ENCODE results near the gene EPB41L3. TPM values are rescaled to one million over a fixed set of nuclear protein-coding genes. Genes with fewer than 3 reads are reported as not detected.

The EPB41L3 gene
- total RNA-seq, 1 experiment from 2014 or later: 16.1 TPM

GRCh38 chr18:5518899-5519371, 24.9 kb downstream of the EPB41L3 start:
- Histone ChIP-seq H2BK15ac (ENCODE audit: low read depth, low read length) (no peak overlapping the region), H4K91ac (ENCODE audit: insufficient read length, low read depth, low read length) (no peak overlapping the region), H4K5ac (ENCODE audit: insufficient read length, low read depth, low read length) (no peak overlapping the region), H2AFZ (ENCODE audit: low read length) (no peak overlapping the region), H3K4ac (ENCODE audit: low read depth, low read length) (no peak overlapping the region), H3K79me2 (ENCODE audit: insufficient read depth, low read length) (no peaks in the 10 kb centered on the region), H3K9ac (ENCODE audit: extremely low read depth, insufficient read length, low read length) (no peak overlapping the region), H3K4me1 (ENCODE audit: insufficient read depth, low read length) (no peaks in the 10 kb centered on the region), H2BK120ac (ENCODE audit: low read depth, low read length, poor library complexity, severe bottlenecking) (no peak overlapping the region), H3K27me3 (ENCODE audit: insufficient read depth, low read length) (no peaks in the 10 kb centered on the region), H3K79me1 (ENCODE audit: insufficient read depth, low read depth, low read length, poor library complexity, severe bottlenecking) (no peaks in the 10 kb centered on the region), H3K27ac (ENCODE audit: insufficient read length, low read depth, low read length) (no peak overlapping the region), H3T11ph (ENCODE audit: low read length) (no peak overlapping the region), H2BK12ac (ENCODE audit: insufficient read length, low read depth, low read length) (no peak overlapping the region), H3K4me2 (ENCODE audit: insufficient read depth, insufficient read length, low read length) (no peak overlapping the region), H3K18ac (ENCODE audit: insufficient read length, low read depth, low read length) (no peak overlapping the region), H2BK20ac (ENCODE audit: low read depth, low read length, poor library complexity, severe bottlenecking) (no peak overlapping the region), H3K14ac (ENCODE audit: insufficient read depth, low read length) (no peak overlapping the region), H3K9me3 (ENCODE audit: control insufficient read depth, low read depth, low read length) (no peaks in the 10 kb centered on the region), H4K20me1 (ENCODE audit: control insufficient read depth, insufficient read depth, insufficient read length) (no peaks in the 10 kb centered on the region), H3K23ac (ENCODE audit: insufficient read length, low read depth, low read length) (no peak overlapping the region), H2BK5ac (ENCODE audit: insufficient read length, low read length) (no peak overlapping the region), H3K23me2 (ENCODE audit: insufficient read length, low read depth, low read length, poor library complexity, severe bottlenecking) (no peaks in the 10 kb centered on the region), H4K8ac (replicated peaks; ENCODE audit: insufficient read length, low read depth, low read length) (no peak overlapping the region), H2AK5ac (ENCODE audit: insufficient read length, low read length) (no peak overlapping the region), H3K56ac (ENCODE audit: insufficient read length, low read depth, low read length) (no peak overlapping the region)
- Mint-ChIP-seq H3K9me3 (no peaks in the 10 kb centered on the region), H3K4me3 (no peak overlapping the region), H3K4me1 (peaks cover 9 to 10% of the 10 kb centered on the region in 2 experiments; a peak in 3 of 4 replicates), H3K36me3 (ENCODE audit: insufficient read depth in 1 of 3, low read depth in 3 of 3) (no peaks in the 10 kb centered on the region; a peak in 1 of 7 replicates), H3K27me3 (ENCODE audit: low read depth) (no peaks in the 10 kb centered on the region; the same call in 1 of the 2 replicates), H3K27ac (no peak overlapping the region)
- no CpG with 5 or more reads among the region's 13 CpGs for WGBS (ENCODE audit: extremely low coverage, insufficient read length, low lambda C conversion rate)
- TF ChIP-seq CTCF (conservative IDR thresholded peaks at IDR 0.05): no peak
- no peak for DNase-seq

Measured in H9 (cell line).